Bone marrow (tissue), 2 donors: ENCODE data around the gene PCDHB11.
"Not testable (repeated sequence)": the region's sequence is repeated elsewhere in the genome, so short reads cannot be mapped to it uniquely, and the experiment has no call there.

ENCODE experiments used
- DNase-seq, 2 donors: peaks; one replicate each; lab custom pipeline; 2025; lab: John Stamatoyannopoulos, UW

The PCDHB11 gene

DNA sequence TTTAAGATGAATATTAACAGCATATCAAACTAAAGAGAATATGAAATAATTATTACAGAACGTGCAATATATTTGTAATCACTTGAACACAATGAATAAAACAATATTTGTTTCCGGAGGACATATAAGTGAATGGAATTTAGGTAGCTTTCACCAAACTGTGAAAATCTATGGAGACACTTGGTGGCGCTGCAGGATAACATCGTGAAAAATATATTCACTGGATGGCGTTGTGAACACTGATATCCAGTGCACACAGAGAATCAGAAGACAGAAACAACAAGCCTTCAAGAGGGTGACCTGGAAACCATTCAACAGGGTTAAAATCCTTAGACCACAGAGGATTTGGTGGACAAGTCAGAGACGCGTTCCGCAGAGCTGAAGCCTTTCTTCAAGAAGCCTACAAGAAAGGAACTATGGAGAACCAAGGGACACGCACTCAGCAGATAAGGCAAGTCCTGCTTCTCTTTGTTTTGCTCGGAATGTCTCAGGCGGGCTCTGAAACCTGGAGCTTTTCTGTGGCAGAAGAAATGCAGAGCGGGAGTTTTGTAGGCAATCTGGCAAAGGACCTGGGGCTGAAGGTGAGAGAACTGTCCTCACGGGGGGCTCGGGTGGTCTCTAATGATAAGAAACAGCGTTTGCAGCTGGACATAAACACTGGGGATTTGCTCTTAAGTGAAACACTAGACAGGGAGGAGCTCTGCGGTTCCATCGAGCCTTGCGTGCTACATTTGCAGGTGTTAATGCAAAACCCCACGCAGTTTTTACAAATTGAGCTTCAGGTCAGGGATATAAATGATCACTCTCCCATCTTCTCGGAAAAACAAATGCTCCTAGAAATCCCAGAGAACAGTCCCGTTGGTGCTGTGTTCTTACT, at the start of gene PCDHB11:
Gene PCDHB11 (plus strand): TSS at position 269 of the 877 bp plus-strand sequence. CDS start 148 bp downstream, at position 417.
- DNase-seq = no peak

DNA sequence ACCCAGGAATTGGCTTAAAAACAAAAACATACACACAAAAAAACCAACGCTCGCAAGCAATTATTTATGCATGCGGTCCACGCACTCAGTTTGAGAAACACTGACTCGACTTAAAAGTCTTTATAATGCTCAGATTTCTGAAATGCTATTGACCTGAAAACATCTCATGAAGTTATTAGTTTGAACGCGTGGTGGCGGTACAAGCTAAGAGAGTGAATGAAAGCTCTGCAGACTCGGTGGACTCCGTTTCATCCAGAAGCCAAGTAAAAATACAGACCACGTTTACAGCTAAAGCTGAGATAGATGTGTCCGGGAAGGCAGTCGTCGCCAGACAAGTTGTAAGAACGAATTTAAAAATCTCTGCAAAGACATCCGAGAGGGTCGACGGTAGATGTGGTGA, 49.6 kb upstream of the PCDHB11 start, which contains the start of gene PCDHB6:
Gene PCDHB6 (plus strand): TSS at position 246 of the 400 bp plus-strand sequence. CDS start 201 bp downstream, outside the sequence.
- DNase-seq = no peak

DNA sequence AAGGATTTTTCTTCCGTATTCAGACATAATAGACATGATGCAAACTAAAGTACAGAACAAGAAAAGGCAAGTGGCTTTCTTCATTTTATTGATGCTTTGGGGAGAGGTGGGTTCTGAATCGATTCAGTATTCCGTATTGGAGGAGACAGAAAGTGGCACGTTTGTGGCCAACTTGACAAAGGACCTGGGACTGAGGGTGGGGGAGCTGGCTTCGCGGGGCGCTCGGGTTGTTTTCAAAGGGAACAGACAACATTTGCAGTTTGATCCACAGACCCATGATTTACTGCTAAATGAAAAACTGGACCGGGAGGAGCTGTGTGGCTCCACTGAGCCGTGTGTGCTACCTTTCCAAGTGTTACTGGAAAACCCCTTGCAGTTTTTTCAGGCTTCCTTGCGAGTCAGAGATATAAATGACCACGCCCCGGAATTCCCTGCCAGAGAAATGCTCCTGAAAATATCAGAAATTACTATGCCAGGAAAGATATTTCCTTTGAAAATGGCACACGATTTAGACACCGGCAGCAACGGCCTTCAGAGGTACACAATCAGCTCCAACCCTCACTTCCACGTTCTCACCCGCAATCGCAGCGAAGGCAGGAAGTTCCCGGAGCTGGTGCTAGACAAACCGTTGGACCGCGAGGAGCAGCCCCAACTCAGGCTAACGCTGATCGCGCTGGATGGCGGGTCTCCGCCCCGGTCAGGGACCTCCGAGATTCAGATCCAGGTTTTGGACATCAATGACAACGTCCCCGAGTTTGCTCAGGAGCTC, 49.0 kb upstream of the PCDHB11 start:
- no peak for DNase-seq

DNA sequence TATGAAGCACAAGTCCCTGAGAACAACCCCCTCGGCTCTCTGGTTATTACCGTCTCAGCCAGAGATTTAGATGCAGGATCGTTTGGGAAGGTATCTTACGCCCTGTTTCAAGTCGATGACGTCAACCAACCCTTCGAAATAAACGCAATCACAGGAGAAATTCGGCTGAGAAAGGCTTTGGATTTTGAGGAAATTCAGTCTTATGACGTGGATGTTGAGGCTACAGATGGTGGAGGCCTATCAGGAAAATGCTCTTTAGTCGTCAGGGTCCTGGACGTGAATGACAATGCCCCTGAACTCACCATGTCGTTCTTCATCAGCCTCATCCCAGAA, 48.5 kb upstream of the PCDHB11 start:
- no peak for DNase-seq

DNA sequence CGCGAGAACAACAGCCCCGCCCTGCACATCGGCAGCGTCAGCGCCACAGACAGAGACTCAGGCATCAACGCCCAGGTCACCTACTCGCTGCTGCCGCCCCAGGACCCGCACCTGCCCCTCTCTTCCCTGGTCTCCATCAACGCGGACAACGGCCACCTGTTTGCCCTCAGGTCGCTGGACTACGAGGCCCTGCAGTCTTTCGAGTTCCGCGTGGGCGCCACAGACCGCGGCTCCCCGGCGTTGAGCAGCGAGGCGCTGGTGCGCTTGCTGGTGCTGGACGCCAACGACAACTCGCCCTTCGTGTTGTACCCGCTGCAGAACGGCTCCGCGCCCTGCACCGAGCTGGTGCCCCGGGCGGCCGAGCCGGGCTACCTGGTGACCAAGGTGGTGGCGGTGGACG, 47.8 kb upstream of the PCDHB11 start:
- not testable (repeated sequence) for DNase-seq

DNA sequence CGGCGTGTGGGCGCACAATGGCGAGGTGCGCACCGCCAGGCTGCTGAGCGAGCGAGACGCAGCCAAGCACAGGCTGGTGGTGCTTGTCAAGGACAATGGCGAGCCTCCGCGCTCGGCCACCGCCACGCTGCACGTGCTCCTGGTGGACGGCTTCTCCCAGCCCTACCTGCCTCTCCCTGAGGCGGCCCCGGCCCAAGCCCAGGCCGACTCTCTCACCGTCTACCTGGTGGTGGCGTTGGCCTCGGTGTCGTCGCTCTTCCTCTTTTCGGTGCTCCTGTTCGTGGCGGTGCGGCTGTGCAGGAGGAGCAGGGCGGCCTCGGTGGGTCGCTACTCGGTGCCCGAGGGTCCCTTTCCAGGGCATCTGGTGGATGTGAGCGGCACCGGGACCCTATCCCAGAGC, 47.3 kb upstream of the PCDHB11 start:
- DNase-seq = not testable (repeated sequence)

DNA sequence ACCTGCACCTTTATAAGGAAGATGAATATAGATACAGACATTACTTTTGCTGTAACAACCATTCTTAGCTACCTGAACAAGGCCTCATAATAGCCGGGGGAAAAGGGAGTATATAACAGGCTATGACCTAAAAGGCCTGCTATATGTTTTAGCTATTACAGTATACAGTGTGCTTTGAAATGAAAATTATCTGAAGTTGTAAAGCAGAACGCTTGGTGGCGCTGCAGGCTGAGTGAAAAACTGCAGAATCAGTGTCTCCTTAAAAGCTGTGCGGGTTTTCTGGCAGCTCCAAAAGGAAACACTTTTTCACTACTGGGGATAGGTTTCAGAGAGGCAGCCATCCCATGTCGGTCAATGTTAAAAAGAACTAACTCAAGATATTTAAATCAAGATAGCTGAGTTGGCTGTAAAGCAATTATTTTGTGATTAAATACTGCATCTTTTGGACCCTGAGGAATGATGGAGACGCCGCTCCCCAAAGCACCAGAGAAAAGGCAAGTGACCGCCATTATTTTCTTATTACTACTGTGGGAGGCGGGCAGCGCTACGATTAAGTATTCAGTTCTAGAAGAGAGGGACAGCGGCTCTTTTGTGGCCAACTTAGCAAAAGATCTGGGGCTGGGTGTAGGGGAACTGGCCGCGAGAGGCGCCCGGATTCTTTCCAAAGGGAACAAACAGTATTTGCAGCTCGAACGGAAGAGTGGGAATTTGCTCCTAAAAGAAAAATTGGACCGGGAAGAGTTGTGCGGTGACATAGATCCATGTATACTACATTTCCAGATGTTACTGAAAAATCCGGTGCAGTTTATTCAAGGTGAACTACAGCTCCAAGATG, 43.7 kb upstream of the PCDHB11 start:
- no peak for DNase-seq

DNA sequence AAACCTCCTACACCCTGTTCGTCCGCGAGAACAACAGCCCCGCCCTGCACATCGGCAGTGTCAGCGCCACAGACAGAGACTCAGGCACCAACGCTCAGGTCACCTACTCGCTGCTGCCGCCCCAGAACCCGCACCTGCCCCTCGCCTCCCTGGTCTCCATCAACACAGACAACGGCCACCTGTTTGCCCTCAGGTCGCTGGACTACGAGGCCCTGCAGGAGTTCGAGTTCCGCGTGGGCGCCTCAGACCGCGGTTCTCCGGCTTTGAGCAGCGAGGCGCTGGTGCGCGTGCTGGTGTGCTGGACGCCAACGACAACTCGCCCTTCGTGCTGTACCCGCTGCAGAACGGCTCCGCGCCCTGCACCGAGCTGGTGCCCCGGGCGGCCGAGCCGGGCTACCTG, 42.1 kb upstream of the PCDHB11 start:
- DNase-seq = not testable (repeated sequence)

DNA sequence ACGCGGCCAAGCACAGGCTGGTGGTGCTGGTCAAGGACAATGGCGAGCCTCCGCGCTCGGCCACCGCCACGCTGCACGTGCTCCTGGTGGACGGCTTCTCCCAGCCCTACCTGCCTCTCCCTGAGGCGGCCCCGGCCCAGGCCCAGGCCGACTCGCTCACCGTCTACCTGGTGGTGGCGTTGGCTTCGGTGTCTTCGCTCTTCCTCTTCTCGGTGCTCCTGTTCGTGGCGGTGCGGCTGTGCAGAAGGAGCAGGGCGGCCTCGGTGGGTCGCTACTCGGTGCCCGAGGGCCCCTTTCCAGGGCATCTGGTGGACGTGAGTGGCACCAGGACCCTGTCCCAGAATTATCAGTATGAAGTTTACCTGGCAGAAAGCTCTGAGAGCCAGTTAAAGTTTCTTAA, 41.5 kb upstream of the PCDHB11 start:
- DNase-seq = not testable (repeated sequence)

DNA sequence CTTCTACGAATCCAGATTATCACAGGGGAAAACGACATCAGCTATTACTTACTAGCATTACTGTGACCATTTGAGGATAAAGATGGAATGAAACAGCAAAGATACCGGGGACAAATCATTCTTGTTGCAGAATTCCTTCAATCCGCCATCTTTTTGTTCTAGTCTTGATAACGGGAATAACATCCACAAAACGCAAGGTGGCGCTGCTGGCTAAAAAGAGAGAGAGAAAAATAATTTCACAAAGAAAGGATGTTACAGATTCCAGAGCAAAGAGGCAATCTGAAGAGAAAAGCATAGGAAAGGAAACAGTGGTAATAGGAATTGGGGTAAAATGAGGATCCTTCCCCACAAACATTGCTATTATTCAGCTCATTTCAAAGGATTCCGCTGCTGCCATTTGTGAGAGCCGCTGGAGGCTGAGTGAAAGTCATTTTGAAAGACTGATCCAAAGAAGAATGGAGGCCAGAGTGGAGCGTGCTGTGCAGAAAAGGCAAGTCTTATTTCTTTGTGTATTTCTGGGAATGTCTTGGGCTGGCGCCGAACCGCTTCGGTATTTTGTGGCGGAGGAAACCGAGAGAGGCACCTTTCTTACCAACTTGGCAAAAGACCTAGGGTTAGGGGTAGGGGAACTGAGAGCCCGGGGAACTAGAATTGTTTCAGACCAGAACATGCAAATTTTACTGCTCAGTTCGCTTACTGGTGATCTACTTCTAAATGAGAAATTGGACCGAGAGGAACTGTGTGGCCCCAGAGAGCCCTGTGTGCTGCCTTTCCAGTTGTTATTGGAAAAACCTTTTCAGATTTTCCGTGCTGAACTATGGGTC, 26.8 kb upstream of the PCDHB11 start, which contains the start of gene PCDHB7:
Gene PCDHB7 (plus strand): TSS at position 264 of the 824 bp plus-strand sequence. CDS start 192 bp downstream, at position 456.
- DNase-seq = peak in 1 of 2 donors; percentile 2

DNA sequence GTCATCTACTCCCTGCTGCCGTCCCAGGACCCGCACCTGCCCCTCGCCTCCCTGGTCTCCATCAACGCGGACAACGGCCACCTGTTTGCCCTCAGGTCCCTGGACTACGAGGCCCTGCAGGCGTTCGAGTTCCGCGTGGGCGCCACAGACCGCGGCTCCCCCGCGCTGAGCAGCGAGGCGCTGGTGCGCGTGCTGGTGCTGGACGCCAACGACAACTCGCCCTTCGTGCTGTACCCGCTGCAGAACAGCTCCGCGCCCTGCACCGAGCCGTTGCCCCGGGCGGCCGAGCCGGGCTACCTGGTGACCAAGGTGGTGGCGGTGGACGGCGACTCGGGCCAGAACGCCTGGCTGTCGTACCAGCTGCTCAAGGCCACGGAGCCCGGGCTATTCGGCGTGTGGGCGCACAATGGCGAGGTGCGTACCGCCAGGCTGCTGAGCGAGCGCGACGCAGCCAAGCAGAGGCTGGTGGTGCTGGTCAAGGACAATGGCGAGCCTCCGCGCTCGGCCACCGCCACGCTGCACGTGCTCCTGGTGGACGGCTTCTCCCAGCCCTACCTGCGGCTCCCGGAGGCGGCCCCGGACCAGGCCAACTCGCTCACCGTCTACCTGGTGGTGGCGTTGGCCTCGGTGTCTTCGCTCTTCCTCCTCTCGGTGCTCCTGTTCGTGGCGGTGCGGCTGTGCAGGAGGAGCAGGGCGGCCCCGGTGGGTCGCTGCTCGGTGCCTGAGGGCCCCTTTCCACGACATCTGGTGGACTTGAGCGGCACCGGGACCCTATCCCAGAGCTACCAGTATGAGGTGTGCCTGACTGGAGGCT, 24.9 kb upstream of the PCDHB11 start:
- DNase-seq = not testable (repeated sequence)

DNA sequence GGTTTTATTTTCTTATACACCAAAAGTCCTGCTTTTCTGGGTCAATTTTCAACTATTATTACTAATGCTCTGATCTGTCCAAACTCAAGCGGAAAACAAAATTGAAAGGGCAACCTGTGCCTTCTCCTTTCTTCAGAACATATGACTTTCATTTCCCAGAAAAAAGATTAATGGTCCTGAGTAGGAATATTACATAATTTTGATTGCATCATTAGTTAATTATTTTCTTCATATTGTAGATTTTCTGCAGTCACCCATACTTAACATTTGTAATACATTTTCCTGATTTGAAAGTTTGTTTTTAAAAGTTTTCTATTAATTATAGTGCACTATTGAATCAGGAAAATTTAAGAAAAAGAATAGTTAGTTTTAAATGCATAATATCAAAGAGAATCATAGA, 23.5 kb upstream of the PCDHB11 start:
- no peak for DNase-seq

DNA sequence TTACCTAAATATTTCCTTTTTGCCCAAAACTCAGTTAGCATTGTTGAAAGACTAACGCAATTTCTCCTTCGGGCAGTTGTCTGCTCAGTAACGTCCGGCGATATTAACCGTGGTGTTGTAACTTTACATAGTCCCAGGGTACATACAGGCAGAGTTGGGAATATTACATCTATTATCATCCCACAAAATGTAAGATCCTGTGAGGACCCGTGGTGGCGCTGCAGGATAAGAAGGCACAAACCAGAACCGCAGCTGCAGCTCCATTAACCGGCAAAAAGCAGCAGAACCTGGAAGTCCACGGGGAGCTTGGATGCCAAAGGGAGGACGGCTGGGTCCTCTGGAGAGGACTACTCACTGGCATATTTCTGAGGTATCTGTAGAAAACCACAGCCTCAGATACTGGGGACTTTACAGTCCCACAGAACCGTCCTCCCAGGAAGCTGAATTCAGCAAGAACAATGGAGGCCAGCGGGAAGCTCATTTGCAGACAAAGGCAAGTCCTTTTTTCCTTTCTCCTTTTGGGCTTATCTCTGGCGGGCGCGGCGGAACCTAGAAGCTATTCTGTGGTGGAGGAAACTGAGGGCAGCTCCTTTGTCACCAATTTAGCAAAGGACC, 21.7 kb upstream of the PCDHB11 start, which contains the start of gene PCDHB8:
Gene PCDHB8 (plus strand): TSS at position 214 of the 615 bp plus-strand sequence. CDS start 245 bp downstream, at position 459.
- DNase-seq = not testable (repeated sequence)

DNA sequence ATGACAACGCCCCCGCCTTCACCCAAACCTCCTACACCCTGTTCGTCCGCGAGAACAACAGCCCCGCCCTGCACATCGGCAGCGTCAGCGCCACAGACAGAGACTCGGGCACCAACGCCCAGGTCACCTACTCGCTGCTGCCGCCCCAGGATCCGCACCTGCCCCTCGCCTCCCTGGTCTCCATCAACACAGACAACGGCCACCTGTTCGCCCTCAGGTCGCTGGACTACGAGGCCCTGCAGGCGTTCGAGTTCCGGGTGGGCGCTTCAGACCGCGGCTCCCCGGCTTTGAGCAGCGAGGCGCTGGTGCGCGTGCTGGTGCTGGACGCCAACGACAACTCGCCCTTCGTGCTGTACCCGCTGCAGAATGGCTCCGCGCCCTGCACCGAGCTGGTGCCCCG, 20.1 kb upstream of the PCDHB11 start:
- not testable (repeated sequence) for DNase-seq

DNA sequence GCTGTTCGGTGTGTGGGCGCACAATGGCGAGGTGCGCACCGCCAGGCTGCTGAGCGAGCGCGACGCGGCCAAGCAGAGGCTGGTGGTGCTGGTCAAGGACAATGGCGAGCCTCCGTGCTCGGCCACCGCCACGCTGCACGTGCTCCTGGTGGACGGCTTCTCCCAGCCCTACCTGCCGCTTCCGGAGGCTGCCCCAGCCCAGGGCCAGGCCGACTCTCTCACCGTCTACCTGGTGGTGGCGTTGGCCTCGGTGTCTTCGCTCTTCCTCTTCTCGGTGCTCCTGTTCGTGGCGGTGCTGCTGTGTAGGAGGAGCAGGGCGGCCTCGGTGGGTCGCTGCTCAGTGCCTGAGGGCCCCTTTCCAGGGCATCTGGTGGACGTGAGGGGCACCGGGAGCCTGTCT, 19.6 kb upstream of the PCDHB11 start:
- DNase-seq = not testable (repeated sequence)

DNA sequence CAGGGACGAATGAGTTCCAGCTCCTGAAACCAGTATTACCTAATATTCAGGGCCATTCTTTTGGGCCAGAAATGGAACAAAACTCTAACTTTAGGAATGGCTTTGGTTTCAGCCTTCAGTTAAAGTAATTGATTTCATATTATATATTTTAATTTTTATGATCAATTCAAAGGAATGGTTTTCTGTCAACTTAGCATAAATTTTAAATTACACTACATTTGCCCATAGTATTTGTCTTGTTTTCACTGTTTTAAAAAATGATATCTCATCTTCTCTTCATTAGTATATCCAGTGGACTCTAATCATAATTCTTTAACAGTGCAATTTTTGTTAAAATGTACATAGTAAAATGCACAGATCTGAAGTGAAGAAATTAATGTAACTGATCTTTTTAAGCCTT, 19.1 kb upstream of the PCDHB11 start:
- no peak for DNase-seq

DNA sequence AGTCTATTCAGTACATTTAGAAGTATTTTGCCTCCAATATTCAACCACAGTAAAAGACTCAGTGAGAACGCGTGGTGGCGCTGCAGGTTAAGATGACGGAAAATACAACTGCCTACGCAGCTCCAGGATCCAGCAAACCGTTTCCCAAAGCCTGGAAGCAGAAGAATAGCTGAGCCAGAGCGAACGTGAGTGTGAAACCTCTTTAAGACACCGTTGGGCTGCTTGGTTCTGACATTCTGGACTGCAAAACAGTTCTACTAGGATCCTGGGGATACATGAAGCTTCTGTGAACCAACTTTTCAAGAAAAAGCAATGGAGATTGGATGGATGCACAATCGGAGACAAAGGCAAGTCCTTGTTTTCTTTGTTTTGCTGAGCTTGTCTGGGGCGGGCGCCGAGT, 17.2 kb upstream of the PCDHB11 start, which contains the start of gene PCDHB16:
Gene PCDHB16 (plus strand): TSS at position 140 of the 400 bp plus-strand sequence. CDS start 173 bp downstream, at position 313.
- peak in 1 of 2 donors; percentile 2 for DNase-seq

DNA sequence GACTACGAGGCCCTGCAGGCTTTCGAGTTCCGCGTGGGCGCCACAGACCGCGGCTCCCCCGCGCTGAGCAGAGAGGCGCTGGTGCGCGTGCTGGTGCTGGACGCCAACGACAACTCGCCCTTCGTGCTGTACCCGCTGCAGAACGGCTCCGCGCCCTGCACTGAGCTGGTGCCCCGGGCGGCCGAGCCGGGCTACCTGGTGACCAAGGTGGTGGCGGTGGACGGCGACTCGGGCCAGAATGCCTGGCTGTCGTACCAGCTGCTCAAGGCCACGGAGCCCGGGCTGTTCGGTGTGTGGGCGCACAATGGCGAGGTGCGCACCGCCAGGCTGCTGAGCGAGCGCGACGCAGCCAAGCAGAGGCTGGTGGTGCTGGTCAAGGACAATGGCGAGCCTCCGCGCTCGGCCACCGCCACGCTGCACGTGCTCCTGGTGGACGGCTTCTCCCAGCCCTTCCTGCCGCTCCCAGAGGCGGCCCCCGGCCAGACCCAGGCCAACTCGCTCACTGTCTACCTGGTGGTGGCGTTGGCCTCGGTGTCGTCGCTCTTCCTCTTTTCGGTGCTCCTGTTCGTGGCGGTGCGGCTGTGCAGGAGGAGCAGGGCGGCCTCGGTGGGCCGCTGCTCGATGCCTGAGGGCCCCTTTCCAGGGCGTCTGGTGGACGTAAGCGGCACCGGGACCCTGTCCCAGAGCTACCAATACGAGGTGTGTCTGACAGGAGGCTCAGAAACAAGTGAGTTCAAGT, 15.1 kb upstream of the PCDHB11 start:
- DNase-seq = not testable (repeated sequence)
